Testis (tissue), 2 donors: ENCODE data around the gene ZNF786.

Experiments used
- CTCF ChIP-seq, 3 experiments: fragments of 450-650 bp in 2 of 3; fragments of 200-600 bp in 1 of 3; sonication (generic) in 1 of 3; IDR thresholded peaks; one replicate each; pipeline ENCODE4 v1.5.1; 2016 to 2019; ENCODE audit warnings: antibody characterized with exemption in 3 of 3, mild to moderate bottlenecking in 2 of 3, moderate library complexity in 1 of 3
- POLR2A ChIP-seq: fragments of 450-650 bp; IDR thresholded peaks from one replicate; pipeline ENCODE4 v1.6.1; 2017; ENCODE audit warnings: antibody characterized with exemption, mild to moderate bottlenecking, moderate library complexity

DNA sequence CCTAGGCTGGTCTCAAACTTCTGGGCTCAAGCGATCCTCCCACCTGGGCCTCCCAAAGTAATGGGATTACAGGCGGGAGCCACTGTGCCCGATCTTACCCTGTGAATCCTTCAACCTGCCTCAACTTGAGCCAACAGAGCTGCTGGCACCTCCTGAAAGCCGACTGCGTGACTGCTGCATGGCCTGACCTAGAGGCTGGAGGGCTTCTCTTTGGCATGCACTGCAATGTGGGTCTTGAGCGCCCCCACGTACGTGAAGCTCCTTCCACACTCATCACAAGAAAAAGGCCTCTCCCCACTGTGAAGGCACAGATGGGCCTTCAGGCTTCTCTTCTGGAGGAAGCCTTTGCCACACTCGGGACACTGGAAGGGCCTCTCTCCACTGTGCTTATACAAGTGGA lies 12.9 kb upstream of the ZNF786 start:
- TF ChIP-seq CTCF (IDR thresholded peaks at IDR 0.05) (no peak), POLR2A (no peak)
